ENCODE data around the gene RPS18. TPM values are rescaled to one million over a fixed set of nuclear protein-coding genes. Genes with fewer than 3 reads are reported as not detected.

Gene RPS18
- total and polyA plus RNA-seq, 2 of the 13 experiments (the other 11 are each of a cell fraction or from before 2014, with no cell fraction given) = 3,896 to 5,806 TPM

DNA sequence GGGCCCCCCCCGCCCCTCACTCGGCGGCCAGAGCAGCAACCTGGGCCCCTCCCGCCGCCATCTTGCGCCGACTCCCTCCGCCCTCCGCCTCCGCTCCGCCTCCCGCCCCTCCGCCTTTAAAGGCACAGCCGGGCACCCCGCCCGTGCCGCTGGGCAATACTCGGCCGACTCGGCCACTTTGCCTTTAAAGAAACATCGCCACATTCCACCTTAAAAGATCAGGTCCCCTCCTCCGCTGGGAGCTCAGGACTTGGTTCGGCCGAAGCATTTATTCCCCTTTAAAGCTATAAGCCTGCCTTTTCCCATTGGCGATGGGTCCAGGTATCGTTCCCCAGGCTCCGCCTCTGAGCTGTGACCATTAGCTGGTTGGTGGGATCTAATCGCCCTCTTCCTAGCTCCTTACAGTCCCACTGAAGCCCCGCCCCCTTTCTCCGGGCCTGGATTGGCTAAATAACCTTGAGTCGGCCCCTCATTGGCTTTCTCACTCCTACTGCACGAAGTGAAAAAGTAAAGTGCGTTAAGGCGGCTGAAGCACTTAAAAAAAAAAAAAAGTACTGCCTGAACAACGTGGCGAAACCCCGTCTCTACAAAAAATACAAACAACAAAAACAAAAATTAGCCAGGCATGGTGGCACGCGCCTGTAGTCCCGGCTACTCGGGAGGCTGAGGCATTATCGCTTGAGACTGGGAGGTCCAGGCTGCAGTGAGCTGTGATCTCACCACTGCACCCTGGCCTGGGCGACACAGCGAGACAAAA, 46.0 kb downstream of the RPS18 start, which contains the start of gene ZBTB22 (continued):
- TF ChIP-seq, protein P1, sequence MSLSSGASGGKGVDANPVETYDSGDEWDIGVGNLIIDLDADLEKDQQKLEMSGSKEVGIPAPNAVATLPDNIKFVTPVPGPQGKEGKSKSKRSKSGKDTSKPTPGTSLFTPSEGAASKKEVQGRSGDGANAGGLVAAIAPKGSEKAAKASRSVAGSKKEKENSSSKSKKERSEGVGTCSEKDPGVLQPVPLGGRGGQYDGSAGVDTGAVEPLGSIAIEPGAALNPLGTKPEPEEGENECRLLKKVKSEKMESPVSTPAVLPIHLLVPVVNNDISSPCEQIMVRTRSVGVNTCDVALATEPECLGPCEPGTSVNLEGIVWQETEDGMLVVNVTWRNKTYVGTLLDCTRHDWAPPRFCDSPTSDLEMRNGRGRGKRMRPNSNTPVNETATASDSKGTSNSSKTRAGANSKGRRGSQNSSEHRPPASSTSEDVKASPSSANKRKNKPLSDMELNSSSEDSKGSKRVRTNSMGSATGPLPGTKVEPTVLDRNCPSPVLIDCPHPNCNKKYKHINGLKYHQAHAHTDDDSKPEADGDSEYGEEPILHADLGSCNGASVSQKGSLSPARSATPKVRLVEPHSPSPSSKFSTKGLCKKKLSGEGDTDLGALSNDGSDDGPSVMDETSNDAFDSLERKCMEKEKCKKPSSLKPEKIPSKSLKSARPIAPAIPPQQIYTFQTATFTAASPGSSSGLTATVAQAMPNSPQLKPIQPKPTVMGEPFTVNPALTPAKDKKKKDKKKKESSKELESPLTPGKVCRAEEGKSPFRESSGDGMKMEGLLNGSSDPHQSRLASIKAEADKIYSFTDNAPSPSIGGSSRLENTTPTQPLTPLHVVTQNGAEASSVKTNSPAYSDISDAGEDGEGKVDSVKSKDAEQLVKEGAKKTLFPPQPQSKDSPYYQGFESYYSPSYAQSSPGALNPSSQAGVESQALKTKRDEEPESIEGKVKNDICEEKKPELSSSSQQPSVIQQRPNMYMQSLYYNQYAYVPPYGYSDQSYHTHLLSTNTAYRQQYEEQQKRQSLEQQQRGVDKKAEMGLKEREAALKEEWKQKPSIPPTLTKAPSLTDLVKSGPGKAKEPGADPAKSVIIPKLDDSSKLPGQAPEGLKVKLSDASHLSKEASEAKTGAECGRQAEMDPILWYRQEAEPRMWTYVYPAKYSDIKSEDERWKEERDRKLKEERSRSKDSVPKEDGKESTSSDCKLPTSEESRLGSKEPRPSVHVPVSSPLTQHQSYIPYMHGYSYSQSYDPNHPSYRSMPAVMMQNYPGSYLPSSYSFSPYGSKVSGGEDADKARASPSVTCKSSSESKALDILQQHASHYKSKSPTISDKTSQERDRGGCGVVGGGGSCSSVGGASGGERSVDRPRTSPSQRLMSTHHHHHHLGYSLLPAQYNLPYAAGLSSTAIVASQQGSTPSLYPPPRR (CRISPR knock-in tag; IDR thresholded peaks at IDR 0.05; ENCODE audit: borderline replicate concordance) = peak; percentile 19; the same call in 1 of the 2 replicates
- TF ChIP-seq ZNF225 (CRISPR knock-in tag; IDR thresholded peaks at IDR 0.05) (no peak), KAT7 (CRISPR knock-in tag; IDR thresholded peaks at IDR 0.05; ENCODE audit: borderline replicate concordance) (no peak), ZBTB1 (CRISPR knock-in tag; IDR thresholded peaks at IDR 0.05; ENCODE audit: borderline replicate concordance) (no peak), MATR3 (CRISPR knock-in tag; IDR thresholded peaks at IDR 0.05) (no peak), HOXA9 (CRISPR knock-in tag; IDR thresholded peaks at IDR 0.05; ENCODE audit: borderline replicate concordance) (no peak), ZNF761 (CRISPR knock-in tag; conservative IDR thresholded peaks at IDR 0.05) (no peak), TEAD3 (CRISPR knock-in tag; optimal IDR thresholded peaks at IDR 0.05; ENCODE audit: borderline replicate concordance) (peak; percentile 86), ZC3H13 (CRISPR knock-in tag; IDR thresholded peaks at IDR 0.05) (no peak; the same call in 1 of the 2 replicates), MEF2D (CRISPR knock-in tag; IDR thresholded peaks at IDR 0.05) (0 out of 2 replicates have a peak, but pooled peaks have one; percentile 44), KLF6 (CRISPR knock-in tag; IDR thresholded peaks at IDR 0.05) (peak; percentile 55), ZNF772 (CRISPR knock-in tag; IDR thresholded peaks at IDR 0.05) (no peak)
- TF ChIP-seq, protein P2, sequence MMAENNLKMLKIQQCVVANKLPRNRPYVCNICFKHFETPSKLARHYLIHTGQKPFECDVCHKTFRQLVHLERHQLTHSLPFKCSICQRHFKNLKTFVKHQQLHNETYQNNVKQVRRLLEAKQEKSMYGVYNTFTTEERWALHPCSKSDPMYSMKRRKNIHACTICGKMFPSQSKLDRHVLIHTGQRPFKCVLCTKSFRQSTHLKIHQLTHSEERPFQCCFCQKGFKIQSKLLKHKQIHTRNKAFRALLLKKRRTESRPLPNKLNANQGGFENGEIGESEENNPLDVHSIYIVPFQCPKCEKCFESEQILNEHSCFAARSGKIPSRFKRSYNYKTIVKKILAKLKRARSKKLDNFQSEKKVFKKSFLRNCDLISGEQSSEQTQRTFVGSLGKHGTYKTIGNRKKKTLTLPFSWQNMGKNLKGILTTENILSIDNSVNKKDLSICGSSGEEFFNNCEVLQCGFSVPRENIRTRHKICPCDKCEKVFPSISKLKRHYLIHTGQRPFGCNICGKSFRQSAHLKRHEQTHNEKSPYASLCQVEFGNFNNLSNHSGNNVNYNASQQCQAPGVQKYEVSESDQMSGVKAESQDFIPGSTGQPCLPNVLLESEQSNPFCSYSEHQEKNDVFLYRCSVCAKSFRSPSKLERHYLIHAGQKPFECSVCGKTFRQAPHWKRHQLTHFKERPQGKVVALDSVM (CRISPR knock-in tag; IDR thresholded peaks at IDR 0.05) = no peak
- TF ChIP-seq, protein P3, sequence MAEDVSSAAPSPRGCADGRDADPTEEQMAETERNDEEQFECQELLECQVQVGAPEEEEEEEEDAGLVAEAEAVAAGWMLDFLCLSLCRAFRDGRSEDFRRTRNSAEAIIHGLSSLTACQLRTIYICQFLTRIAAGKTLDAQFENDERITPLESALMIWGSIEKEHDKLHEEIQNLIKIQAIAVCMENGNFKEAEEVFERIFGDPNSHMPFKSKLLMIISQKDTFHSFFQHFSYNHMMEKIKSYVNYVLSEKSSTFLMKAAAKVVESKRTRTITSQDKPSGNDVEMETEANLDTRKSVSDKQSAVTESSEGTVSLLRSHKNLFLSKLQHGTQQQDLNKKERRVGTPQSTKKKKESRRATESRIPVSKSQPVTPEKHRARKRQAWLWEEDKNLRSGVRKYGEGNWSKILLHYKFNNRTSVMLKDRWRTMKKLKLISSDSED (CRISPR knock-in tag; IDR thresholded peaks at IDR 0.05) = no peak
- TF ChIP-seq, protein P4, sequence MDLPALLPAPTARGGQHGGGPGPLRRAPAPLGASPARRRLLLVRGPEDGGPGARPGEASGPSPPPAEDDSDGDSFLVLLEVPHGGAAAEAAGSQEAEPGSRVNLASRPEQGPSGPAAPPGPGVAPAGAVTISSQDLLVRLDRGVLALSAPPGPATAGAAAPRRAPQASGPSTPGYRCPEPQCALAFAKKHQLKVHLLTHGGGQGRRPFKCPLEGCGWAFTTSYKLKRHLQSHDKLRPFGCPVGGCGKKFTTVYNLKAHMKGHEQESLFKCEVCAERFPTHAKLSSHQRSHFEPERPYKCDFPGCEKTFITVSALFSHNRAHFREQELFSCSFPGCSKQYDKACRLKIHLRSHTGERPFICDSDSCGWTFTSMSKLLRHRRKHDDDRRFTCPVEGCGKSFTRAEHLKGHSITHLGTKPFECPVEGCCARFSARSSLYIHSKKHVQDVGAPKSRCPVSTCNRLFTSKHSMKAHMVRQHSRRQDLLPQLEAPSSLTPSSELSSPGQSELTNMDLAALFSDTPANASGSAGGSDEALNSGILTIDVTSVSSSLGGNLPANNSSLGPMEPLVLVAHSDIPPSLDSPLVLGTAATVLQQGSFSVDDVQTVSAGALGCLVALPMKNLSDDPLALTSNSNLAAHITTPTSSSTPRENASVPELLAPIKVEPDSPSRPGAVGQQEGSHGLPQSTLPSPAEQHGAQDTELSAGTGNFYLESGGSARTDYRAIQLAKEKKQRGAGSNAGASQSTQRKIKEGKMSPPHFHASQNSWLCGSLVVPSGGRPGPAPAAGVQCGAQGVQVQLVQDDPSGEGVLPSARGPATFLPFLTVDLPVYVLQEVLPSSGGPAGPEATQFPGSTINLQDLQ (CRISPR knock-in tag; IDR thresholded peaks at IDR 0.05) = no peak

Data from HepG2 (cell line).